Motor neuron (in vitro differentiated cells): ENCODE data around the gene C3orf20. TPM values are rescaled to one million over a fixed set of nuclear protein-coding genes. Genes with fewer than 3 reads are reported as not detected.
"Not testable (repeated sequence)": the region's sequence is repeated elsewhere in the genome, so short reads cannot be mapped to it uniquely, and the experiment has no call there.

Experiments
- ATAC-seq, 8 experiments: fragments of 200-7000 bp; cut with Tn5 transposase; replicated peaks in 6 of 8; 2 replicates each; pipeline ENCODE4 v1.8.0; 2021; ENCODE audit warnings: mild to moderate bottlenecking in 8 of 8, moderate library complexity in 8 of 8
- H3K27ac ChIP-seq, 2 donors: fragments of 250-450 bp; sonication (Bioruptor Pico); 2 replicates each; pipeline ENCODE4 v1.9.0; 2021; ENCODE audit warnings: antibody characterized with exemption in 2 of 2, mild to moderate bottlenecking in 2 of 2, moderate library complexity in 1 of 2
- H3K4me1 ChIP-seq, 2 donors: fragments of 250-450 bp; sonication (Bioruptor Pico); replicated peaks in 1 of 2; 2 replicates each; pipeline ENCODE4 v1.6.1; 2021; ENCODE audit warnings: antibody characterized with exemption in 2 of 2, mild to moderate bottlenecking in 2 of 2, moderate library complexity in 1 of 2
- H3K4me3 ChIP-seq, 5 donors: fragments of 250-450 bp; sonication (Bioruptor Pico); 2 replicates each; pipeline ENCODE4 v1.9.0; 2021; ENCODE audit warnings: antibody characterized with exemption in 5 of 5, mild to moderate bottlenecking in 5 of 5, moderate library complexity in 4 of 5
- WGBS, 10 experiments: fragments of 450-650 bp; shearing (Covaris generic); methylation state at CpG; one replicate each; pipeline ENCODE4 v1.0.0; 2022; 5-methylcytosine and 5-hydroxymethylcytosine counted together
- in situ Hi-C, 9 experiments: fragments of 400-800 bp; cut with MboI; loops; one replicate each; pipeline ENCODE4 v1.15.0; 2021; ENCODE audit warnings: low sequenced_read_pairs in 9 of 9, low pct_unique_long_range_greater_than_20kb in 2 of 9; ENCODE audit not compliant: unreplicated experiment in 9 of 9
- total RNA-seq, 8 experiments: library from RNA; unstranded; fragments of 300-600 nt; gene quantifications; 2 replicates each; pipeline versions ENCODE4 v1.2.3 to v1.2.4, GENCODE V29; 2022

The C3orf20 gene
- total RNA-seq, 8 experiments from 2014 or later = 0.09 to 0.43 (median 0.21) TPM; not detected in 3

DNA sequence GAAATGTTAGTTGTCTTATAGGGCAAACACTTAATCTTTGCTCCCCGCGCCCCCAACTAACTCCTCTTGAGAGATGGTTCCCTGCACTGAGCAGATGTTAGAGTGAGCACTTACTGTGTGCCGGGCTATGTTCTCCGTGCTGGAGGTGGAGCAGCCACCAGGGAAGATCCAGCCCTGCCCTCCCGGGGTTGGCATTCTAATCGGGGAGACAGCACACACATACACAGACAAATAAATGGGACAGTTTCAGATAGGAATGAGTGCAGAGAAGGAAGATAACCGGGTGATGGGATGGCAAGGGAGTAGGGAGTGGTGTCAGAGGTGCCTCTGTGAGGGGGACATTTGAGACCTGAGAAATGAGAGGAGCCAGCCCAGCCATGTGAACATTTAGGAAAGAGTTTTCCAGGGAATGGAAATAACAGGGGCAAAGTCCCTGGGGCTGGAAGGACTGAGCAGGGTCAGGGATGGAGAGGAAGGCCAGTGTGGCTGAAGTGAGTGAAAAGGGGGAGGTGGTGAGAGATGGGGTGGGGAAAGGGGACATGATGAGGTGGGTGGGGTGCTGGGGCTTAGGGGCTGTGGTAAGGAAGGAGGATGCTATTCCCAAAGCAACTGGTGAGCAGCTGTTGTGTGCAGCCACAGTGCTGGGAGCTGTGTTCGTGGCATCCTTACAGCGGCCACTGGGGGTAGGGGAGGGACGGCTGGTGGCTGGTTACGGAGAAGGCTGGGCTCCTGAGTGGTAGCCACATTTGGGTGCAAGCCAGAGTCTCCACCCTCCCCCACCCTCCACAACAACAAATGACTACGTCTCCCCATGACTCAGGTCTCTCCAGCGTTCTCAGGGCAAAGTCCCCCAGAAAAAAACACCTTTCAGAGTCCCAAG lies 128.4 kb downstream of the C3orf20 start:
- Histone ChIP-seq H3K4me3 (no peak overlapping the region), H3K4me1 (peaks cover 0 to 9% of the 10 kb centered on the region in 2 donors), H3K27ac (no peak overlapping the region)
- WGBS, 10 experiments = 40 to 100% (median 73%) methylated on average over 1 to 8 of the region's 13 CpGs; no CpG with 5 or more reads in 2 of the 10 experiments
- in situ Hi-C loops = no loop called here
- ATAC-seq = peak; percentile 32 to 69 (median 50)

GRCh38 chr3:14803981-14804834 lies 129.3 kb downstream of the C3orf20 start:
- Histone ChIP-seq H3K4me3 (no peak overlapping the region), H3K27ac (no peak overlapping the region), H3K4me1 (peaks cover 0 to 9% of the 10 kb centered on the region in 2 donors)
- WGBS, 10 experiments = 5 to 83% (median 52%) methylated on average over 1 to 5 of the region's 12 CpGs; no CpG with 5 or more reads in 4 of the 10 experiments
- in situ Hi-C loops = no loop called here
- peak in 3 of 8 experiments; percentile 26 to 39 (median 27) for ATAC-seq

GRCh38 chr3:14804835-14805780 lies 130.2 kb downstream of the C3orf20 start:
- WGBS, 10 experiments = 40 to 100% (median 63%) methylated on average over 1 to 3 of the region's 7 CpGs; no CpG with 5 or more reads in 2 of the 10 experiments
- no peak overlapping the region for H3K27ac ChIP-seq
- in situ Hi-C loops = no loop called here

DNA sequence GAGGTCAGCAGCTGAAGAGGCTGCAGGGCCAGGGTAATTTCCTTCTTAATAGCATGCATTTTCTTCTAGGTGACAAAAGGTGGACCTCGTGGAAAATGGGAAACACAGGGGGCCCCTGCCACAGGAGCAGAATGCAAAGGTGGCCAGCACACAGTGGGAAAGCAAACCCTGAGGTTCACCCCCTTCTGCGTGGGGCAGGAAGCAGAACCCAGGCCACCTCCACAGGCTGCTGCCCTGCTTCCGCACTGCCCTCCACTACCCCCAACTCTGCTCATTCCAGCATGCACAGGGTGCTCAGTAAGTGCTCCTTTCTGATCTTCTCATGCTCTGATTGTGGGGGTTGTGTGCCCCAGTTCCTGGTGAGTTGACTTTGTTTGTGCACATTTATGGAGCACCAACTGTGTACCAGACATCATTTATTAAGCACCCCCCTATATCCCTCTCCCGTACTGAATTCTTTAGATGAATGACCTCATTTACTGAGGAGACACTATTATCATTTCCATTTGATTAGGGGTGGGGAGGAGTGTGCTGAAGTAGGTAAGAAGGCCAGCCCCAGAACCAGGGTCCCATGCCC lies 131.1 kb downstream of the C3orf20 start:
- in situ Hi-C loops = no loop called here
- 0 to 80% (median 50%) methylated on average over 1 to 2 of the region's 4 CpGs; no CpG with 5 or more reads in 5 of the 10 experiments for WGBS, 10 experiments
- Histone ChIP-seq H3K4me3 (no peak overlapping the region), H3K27ac (no peak overlapping the region), H3K4me1 (peaks cover 0 to 9% of the 10 kb centered on the region in 2 donors)
- ATAC-seq = no peak

More at GRCh38 chr3:14804835-14805780, 130.2 kb downstream of the C3orf20 start:
- no peak overlapping the region for H3K4me3 ChIP-seq
- H3K4me1 ChIP-seq = peaks cover 0 to 9% of the 10 kb centered on the region in 2 donors
- ATAC-seq = no peak

DNA sequence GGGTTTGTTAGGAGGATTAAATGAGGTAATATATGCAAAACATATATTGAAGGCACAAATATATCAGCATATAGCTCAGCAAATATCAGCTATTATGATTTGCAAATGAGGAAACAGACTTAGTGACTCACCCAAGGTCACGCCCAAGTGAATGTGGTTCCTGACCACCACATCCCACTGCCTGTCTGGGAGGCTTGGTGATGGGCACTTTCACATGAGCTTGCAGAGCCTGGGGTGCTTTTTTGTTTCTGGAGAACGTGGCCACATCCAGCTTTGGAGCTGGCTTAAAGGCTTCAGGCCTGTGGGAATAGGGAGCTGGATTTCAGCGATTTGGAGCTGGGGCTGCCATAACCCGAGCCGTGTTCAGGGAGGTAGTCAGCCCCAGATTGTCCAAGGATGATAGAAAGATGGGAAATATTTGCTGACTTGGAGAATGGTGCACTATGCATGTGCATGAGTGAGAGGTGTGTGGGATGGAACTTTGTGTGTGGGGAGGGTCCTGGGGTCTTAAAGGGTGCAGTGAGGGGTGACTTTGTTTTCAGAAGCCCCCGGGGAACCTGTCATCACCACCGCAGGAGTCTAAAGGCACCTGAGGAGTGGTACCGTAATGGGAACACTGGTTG lies 131.8 kb downstream of the C3orf20 start:
- in situ Hi-C loops = no loop called here
- no peak overlapping the region for H3K4me3 ChIP-seq
- no peak overlapping the region for H3K27ac ChIP-seq
- H3K4me1 ChIP-seq = peaks cover 0 to 5% of the 10 kb centered on the region in 2 donors
- peak in 3 of 8 experiments; percentile 32 to 58 (median 34) for ATAC-seq
- WGBS, 10 experiments = 0 to 52% (median 31%) methylated on average over 1 to 7 of the region's 8 CpGs; no CpG with 5 or more reads in 5 of the 10 experiments

- in situ Hi-C loops = no loop called here
- no peak for ATAC-seq
- Histone ChIP-seq H3K27ac (no peak overlapping the region), H3K4me1 (no peaks in the 10 kb centered on the region), H3K4me3 (no peak overlapping the region)
These were observed 133.1 kb downstream of the C3orf20 start for GRCh38 chr3:14808025-14808424.

DNA sequence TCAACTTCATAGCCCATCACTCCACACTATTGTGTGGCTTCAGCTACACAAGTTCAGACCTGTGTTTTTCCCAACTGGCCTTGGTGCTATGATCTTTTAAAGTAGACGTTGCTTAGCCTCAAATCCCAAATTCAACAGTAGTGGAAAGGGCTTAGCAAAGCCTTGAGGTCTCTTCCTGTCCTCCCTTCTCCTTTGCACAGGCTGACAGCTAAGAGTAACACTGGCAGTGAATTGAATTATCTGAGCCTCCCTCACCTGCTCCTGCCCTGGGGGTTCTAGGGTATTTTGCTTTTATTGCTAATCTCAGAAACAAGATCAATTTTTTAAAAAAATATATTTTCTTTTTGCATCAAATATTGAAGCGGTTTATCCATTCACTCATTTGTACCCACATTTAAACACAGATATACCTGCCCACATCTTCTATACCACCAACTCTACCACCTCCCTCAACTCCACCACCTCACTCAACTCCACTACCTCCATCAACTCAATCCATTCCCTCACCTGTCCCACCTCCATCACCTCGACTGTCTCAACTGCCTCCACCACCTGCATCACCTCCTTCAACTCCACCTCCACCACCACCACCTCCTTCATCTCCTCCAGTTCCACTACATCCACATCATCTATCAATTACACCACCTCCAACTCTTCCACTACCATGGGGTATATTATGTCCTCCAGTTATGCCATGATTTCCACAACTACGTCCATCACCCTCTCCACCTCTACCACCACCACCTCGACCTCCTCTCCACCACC lies 133.7 kb downstream of the C3orf20 start:
- in situ Hi-C loops = no loop called here
- Histone ChIP-seq H3K4me1 (peaks cover 0 to under 1% of the 10 kb centered on the region in 2 donors), H3K4me3 (no peak overlapping the region), H3K27ac (no peak overlapping the region)
- WGBS, 10 experiments = 40 to 100% (median 72%) methylated on average over 1 to 3 of the region's 5 CpGs; no CpG with 5 or more reads in 1 of the 10 experiments
- ATAC-seq = no peak

DNA sequence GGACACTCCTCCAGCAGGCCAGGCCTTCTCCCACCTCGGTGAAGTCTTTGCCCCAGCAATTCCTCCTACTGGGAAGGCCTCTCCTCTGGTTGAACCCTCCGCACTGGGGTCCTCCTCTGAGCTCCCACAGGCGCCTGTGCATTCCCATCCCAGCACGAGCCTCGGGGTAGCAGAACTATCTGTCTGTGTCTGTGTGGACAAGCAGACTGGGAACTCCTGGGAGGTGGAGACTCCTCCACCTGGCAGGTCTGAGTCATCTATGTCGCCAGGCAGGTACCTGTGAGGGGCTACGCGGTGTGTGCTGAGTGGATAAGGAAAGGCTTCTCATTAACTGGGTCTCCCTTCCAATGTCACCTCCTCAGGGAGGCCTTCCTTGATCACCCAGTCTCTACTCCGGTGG lies 134.7 kb downstream of the C3orf20 start:
- in situ Hi-C loops, H3K4me1 ChIP-seq, ATAC-seq, H3K27ac ChIP-seq: not testable (repeated sequence)
- WGBS, 10 experiments = 60 to 80% methylated on average over 1 to 2 of the region's 9 CpGs; no CpG with 5 or more reads in 8 of the 10 experiments
- peak overlapping the region in 3 of 5 donors; percentile 43 to 48 (median 44) for H3K4me3 ChIP-seq

- peaks cover 0 to 10% of the 10 kb centered on the region in 2 donors for H3K4me1 ChIP-seq
- 0 to 17% (median 3%) methylated on average over 2 to 9 of the region's 85 CpGs; no CpG with 5 or more reads in 6 of the 10 experiments for WGBS, 10 experiments
- ATAC-seq = peak; percentile 55 to 90 (median 86)
- H3K27ac ChIP-seq = no peak overlapping the region
- in situ Hi-C loops = no loop called here
- H3K4me3 ChIP-seq = peak overlapping the region; percentile 26 to 48 (median 43)
These were observed 135.3 kb downstream of the C3orf20 start for GRCh38 chr3:14810070-14810791.

DNA sequence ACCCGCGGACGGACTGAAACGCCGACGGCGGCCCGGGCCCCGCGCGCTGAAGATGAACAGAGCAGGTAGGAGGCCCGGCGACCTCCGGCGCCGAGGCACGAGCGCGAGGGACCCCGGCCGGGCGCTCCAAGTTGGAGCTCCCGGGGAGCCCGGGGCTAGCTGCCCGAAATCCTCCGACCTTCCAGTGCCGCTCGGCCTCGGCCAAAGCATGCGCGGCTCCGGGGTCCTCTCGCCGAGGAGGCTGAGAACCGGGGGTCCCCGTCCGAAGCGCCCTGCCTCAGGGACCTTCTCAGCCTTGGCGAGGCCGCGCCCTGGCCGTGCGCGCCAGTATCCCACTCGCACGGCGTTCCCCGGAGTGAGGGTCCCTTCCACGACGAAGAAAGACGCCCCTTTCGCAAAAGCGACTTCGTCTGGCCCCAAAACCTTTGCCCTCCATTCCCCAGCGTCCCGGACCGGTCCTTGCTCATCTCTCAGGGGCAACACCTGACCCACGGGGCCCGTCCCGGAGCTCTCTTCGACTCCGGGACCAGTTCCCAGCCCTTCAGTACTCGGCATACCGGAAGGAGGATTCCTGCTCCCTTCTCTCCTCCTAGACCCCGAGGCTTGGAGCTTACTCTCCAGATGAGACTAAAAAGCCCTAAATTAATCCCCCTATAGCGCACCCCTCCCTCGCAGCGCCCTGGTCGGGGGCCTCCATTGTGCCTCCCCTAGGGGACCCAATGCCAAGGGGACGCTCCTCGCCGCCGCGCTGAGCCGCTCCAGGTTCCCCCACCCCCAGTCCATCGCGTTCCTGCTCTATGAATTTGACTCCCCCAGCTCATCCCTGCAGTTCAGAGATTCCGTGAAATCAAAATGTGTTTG lies 136.1 kb downstream of the C3orf20 start:
- Histone ChIP-seq H3K4me1 (peaks cover 0 to 10% of the 10 kb centered on the region in 2 donors), H3K27ac (no peak overlapping the region), H3K4me3 (peak overlapping the region; percentile 26 to 48 (median 43))
- ATAC-seq = peak in 5 of 8 experiments; percentile 3 to 35 (median 10)
- in situ Hi-C loops = no loop called here
- WGBS, 10 experiments = 0 to 6% (median 0%) methylated on average over 1 to 10 of the region's 78 CpGs; no CpG with 5 or more reads in 3 of the 10 experiments
